H9 (cell line): ENCODE data around the gene BRMS1. TPM values are rescaled to one million over a fixed set of nuclear protein-coding genes. Genes with fewer than 3 reads are reported as not detected.

Experiments used
- DNase-seq: peaks from one replicate; pipeline ENCODE4 v3.0.0-alpha.2; 2017
- H2AFZ ChIP-seq: one replicate; pipeline ENCODE4 v1.6.1; 2013; ENCODE audit warnings: mild to moderate bottlenecking, low read length, control low read depth, moderate library complexity
- H2AK5ac ChIP-seq: 2 replicates; pipeline ENCODE4 v1.6.1; 2013; ENCODE audit warnings: low read length, control low read depth, mixed read lengths; ENCODE audit not compliant: insufficient read length
- H2BK120ac ChIP-seq: one replicate; pipeline ENCODE4 v1.6.1; 2013; ENCODE audit warnings: low read depth, mild to moderate bottlenecking, low read length, control low read depth, inconsistent platforms; ENCODE audit not compliant: poor library complexity, severe bottlenecking
- H2BK12ac ChIP-seq: 2 replicates; pipeline ENCODE4 v1.6.1; 2013; ENCODE audit warnings: low read length, control low read depth, mixed read lengths, low read depth; ENCODE audit not compliant: insufficient read length
- H2BK15ac ChIP-seq: 2 replicates; pipeline ENCODE4 v1.6.1; 2013; ENCODE audit warnings: low read depth, low read length, control low read depth
- H2BK20ac ChIP-seq: one replicate; pipeline ENCODE4 v1.6.1; 2013; ENCODE audit warnings: low read depth, mild to moderate bottlenecking, low read length, control low read depth, inconsistent platforms; ENCODE audit not compliant: poor library complexity, severe bottlenecking
- H2BK5ac ChIP-seq: 2 replicates; pipeline ENCODE4 v1.6.1; 2013; ENCODE audit warnings: low read length, control low read depth, mixed read lengths; ENCODE audit not compliant: insufficient read length
- H3K14ac ChIP-seq: 2 replicates; pipeline ENCODE4 v1.6.1; 2013; ENCODE audit warnings: low read length, control low read depth; ENCODE audit not compliant: insufficient read depth
- H3K18ac ChIP-seq: 2 replicates; pipeline ENCODE4 v1.6.1; 2013; ENCODE audit warnings: low read depth, mild to moderate bottlenecking, mixed read lengths, low read length, control low read depth; ENCODE audit not compliant: insufficient read length
- H3K23ac ChIP-seq: 2 replicates; pipeline ENCODE4 v1.6.1; 2013; ENCODE audit warnings: low read length, control low read depth, mixed read lengths, low read depth; ENCODE audit not compliant: insufficient read length
- H3K23me2 ChIP-seq: 2 replicates; pipeline ENCODE4 v1.6.1; 2013; ENCODE audit warnings: low read depth, mild to moderate bottlenecking, mixed read lengths, low read length, control low read depth; ENCODE audit not compliant: insufficient read length, poor library complexity, severe bottlenecking
- H3K27ac ChIP-seq: 2 replicates; pipeline ENCODE4 v1.5.1; 2013; ENCODE audit warnings: low read length, control low read depth, mixed read lengths, low read depth; ENCODE audit not compliant: insufficient read length
- H3K27me3 ChIP-seq: 2 replicates; pipeline ENCODE4 v1.6.1; 2013; ENCODE audit warnings: low read length, control low read depth, inconsistent platforms; ENCODE audit not compliant: insufficient read depth
- H3K4ac ChIP-seq: 2 replicates; pipeline ENCODE4 v1.6.1; 2013; ENCODE audit warnings: low read depth, mild to moderate bottlenecking, control low read depth, inconsistent platforms, low read length, moderate library complexity
- H3K4me1 ChIP-seq: 2 replicates; pipeline ENCODE4 v1.6.1; 2013; ENCODE audit warnings: low read length, control low read depth, inconsistent platforms; ENCODE audit not compliant: insufficient read depth
- H3K4me2 ChIP-seq: 2 replicates; pipeline ENCODE4 v1.6.1; 2013; ENCODE audit warnings: low read length, control low read depth, mixed read lengths; ENCODE audit not compliant: insufficient read length, insufficient read depth
- H3K56ac ChIP-seq: 2 replicates; pipeline ENCODE4 v1.6.1; 2013; ENCODE audit warnings: low read depth, mild to moderate bottlenecking, mixed read lengths, low read length, control low read depth; ENCODE audit not compliant: insufficient read length
- H3K79me1 ChIP-seq: 2 replicates; pipeline ENCODE4 v1.6.1; 2013; ENCODE audit warnings: low read depth, mild to moderate bottlenecking, moderate library complexity, low read length, control low read depth, inconsistent platforms; ENCODE audit not compliant: insufficient read depth, poor library complexity, severe bottlenecking
- H3K79me2 ChIP-seq: 2 replicates; pipeline ENCODE4 v1.6.1; 2013; ENCODE audit warnings: low read length, control low read depth, inconsistent platforms; ENCODE audit not compliant: insufficient read depth
- H3K9ac ChIP-seq: 2 replicates; pipeline ENCODE4 v1.6.1; 2013; ENCODE audit warnings: low read length, control low read depth, mixed read lengths; ENCODE audit not compliant: insufficient read length; ENCODE audit errors: extremely low read depth
- H3K9me3 ChIP-seq: one replicate; pipeline ENCODE4 v1.6.1; 2013; ENCODE audit warnings: low read depth, low read length, inconsistent platforms; ENCODE audit not compliant: control insufficient read depth
- H3T11ph ChIP-seq: one replicate; pipeline ENCODE4 v1.6.1; 2013; ENCODE audit warnings: mild to moderate bottlenecking, low read length, control low read depth, inconsistent platforms
- H4K20me1 ChIP-seq: one replicate; pipeline ENCODE4 v1.6.1; 2013; ENCODE audit not compliant: control insufficient read depth, insufficient read length, insufficient read depth
- H4K5ac ChIP-seq: 2 replicates; pipeline ENCODE4 v1.6.1; 2013; ENCODE audit warnings: low read depth, mild to moderate bottlenecking, mixed read lengths, low read length, control low read depth; ENCODE audit not compliant: insufficient read length
- H4K8ac ChIP-seq: replicated peaks from 2 replicates; pipeline ENCODE4 v1.6.1; 2013; ENCODE audit warnings: low read length, control low read depth, mixed read lengths, low read depth; ENCODE audit not compliant: insufficient read length
- H4K91ac ChIP-seq: 2 replicates; pipeline ENCODE4 v1.6.1; 2013; ENCODE audit warnings: low read depth, mild to moderate bottlenecking, moderate library complexity, mixed read lengths, low read length, control low read depth; ENCODE audit not compliant: insufficient read length
- H3K27ac Mint-ChIP-seq, 3 experiments: 2 replicates in 2 of 3; 3 replicates in 1 of 3; pipeline ENCODE4 v1.8.0; 2020 to 2021; ENCODE audit warnings: mixed read lengths in 3 of 3, mild to moderate bottlenecking in 1 of 3, moderate library complexity in 1 of 3
- H3K27me3 Mint-ChIP-seq: 2 replicates; pipeline ENCODE4 v1.8.0; 2021; ENCODE audit warnings: low read depth, mild to moderate bottlenecking, moderate library complexity, mixed read lengths
- H3K36me3 Mint-ChIP-seq, 3 experiments: 2 replicates in 2 of 3; 3 replicates in 1 of 3; pipeline ENCODE4 v1.8.0; 2020 to 2021; ENCODE audit warnings: low read depth in 3 of 3, mixed read lengths in 3 of 3; ENCODE audit not compliant: insufficient read depth in 1 of 3
- H3K4me1 Mint-ChIP-seq, 2 experiments: 2 replicates each; pipeline ENCODE4 v1.8.0; 2020; ENCODE audit warnings: mixed read lengths in 2 of 2
- H3K4me3 Mint-ChIP-seq, 2 experiments: 2 replicates in 1 of 2; 3 replicates in 1 of 2; pipeline ENCODE4 v1.8.0; 2020 to 2021; ENCODE audit warnings: mild to moderate bottlenecking in 2 of 2, mixed read lengths in 2 of 2, moderate library complexity in 1 of 2
- H3K9me3 Mint-ChIP-seq, 2 experiments: 2 replicates in 1 of 2; 3 replicates in 1 of 2; pipeline ENCODE4 v1.8.0; 2020; ENCODE audit warnings: mild to moderate bottlenecking in 2 of 2, mixed read lengths in 2 of 2, moderate library complexity in 1 of 2
- WGBS: extraction: QIAGEN DNeasy Blood & Tissue Kit; methylation state at CpG from one replicate; pipeline ENCODE4 v1.1.7; 2013; ENCODE audit warnings: missing lambda C conversion rate, low lambda C conversion rate, mixed read lengths; ENCODE audit not compliant: insufficient read length; ENCODE audit errors: extremely low coverage; 5-methylcytosine and 5-hydroxymethylcytosine counted together
- total RNA-seq: library from RNA; stranded (reverse); gene quantifications from 2 replicates; pipeline ENCODE4 v1.2.1, GENCODE V29; 2021
- TF ChIP-seq, protein P1 (sequence below): fragments of 200-600 bp; sonication (generic); conservative IDR thresholded peaks from 3 replicates; pipeline ENCODE4 v1.8.0; 2021; ENCODE audit warnings: antibody characterized with exemption, mild to moderate bottlenecking

BRMS1 gene
- total RNA-seq, 1 experiment from 2014 or later, result 50.1 TPM

DNA sequence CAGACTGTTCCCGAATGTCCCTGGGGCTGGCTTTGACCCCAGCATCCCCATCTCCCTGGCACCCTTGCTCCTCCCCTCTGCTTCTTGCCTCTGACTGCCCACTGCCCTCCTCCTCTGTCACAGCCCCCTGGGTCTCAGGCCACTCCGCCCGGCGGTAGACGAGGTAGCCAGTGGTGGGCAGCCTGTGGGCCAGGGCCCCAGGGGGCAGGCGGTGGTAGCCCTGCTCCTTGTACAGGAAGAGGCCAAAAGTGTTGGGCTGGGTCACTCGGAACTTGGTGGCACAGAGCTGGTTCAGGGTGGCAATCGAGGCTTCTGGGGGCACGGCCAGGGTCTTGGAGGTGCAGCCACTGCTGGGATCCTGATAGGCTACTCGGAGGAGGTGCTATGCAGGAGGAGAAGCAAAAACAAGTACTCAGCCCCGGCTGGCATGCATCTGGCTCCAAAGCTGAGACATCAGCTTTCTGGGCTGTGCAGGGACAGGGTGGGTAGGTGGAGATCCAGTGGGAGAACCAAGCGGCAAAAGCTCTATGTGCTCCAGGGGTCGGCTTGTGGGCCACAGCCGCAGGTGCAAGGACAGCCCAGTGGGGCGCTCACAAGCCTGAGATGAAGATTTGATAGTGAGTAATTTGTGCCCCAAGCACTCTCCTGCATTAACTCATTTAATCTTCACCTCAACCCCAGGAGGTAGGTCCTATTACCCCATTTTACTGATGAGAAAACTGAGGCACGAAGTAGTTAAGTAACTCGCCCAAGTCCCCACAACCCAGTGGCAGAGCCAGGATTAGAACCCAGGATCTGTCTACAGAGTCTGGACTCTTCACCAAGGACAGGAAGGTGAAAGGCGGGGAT, 12.3 kb downstream of the BRMS1 start:
- Histone ChIP-seq H3K9me3 (no peaks in the 10 kb centered on the region), H3K18ac (no peak overlapping the region), H3K23ac (no peak overlapping the region), H4K91ac (no peak overlapping the region), H2AK5ac (no peak overlapping the region), H3K9ac (no peak overlapping the region), H3K14ac (no peak overlapping the region), H2BK120ac (no peak overlapping the region), H2BK15ac (no peak overlapping the region), H3K4me2 (no peak overlapping the region), H3K27me3 (no peaks in the 10 kb centered on the region; the same call in 1 of the 2 replicates), H3T11ph (no peak overlapping the region), H3K4ac (no peak overlapping the region), H3K79me2 (no peaks in the 10 kb centered on the region), H3K56ac (no peak overlapping the region), H2BK20ac (no peak overlapping the region), H2BK12ac (no peak overlapping the region), H4K8ac (no peak overlapping the region), H3K27ac (no peak overlapping the region), H2AFZ (no peak overlapping the region), H3K79me1 (no peaks in the 10 kb centered on the region), H4K20me1 (no peaks in the 10 kb centered on the region), H2BK5ac (no peak overlapping the region), H3K4me1 (0 out of 2 replicates have a peak, but pooled peaks cover 3% of the 10 kb centered on the region), H3K23me2 (no peaks in the 10 kb centered on the region), H4K5ac (no peak overlapping the region)
- TF ChIP-seq, protein P1, sequence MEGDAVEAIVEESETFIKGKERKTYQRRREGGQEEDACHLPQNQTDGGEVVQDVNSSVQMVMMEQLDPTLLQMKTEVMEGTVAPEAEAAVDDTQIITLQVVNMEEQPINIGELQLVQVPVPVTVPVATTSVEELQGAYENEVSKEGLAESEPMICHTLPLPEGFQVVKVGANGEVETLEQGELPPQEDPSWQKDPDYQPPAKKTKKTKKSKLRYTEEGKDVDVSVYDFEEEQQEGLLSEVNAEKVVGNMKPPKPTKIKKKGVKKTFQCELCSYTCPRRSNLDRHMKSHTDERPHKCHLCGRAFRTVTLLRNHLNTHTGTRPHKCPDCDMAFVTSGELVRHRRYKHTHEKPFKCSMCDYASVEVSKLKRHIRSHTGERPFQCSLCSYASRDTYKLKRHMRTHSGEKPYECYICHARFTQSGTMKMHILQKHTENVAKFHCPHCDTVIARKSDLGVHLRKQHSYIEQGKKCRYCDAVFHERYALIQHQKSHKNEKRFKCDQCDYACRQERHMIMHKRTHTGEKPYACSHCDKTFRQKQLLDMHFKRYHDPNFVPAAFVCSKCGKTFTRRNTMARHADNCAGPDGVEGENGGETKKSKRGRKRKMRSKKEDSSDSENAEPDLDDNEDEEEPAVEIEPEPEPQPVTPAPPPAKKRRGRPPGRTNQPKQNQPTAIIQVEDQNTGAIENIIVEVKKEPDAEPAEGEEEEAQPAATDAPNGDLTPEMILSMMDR, result no peak
- no peak for DNase-seq
- WGBS, result no CpG with 5 or more reads among the region's 18 CpGs
- Mint-ChIP-seq H3K4me3 (no peak overlapping the region; a peak in 1 of 5 replicates), H3K36me3 (peaks cover 2 to 11% (median 4%) of the 10 kb centered on the region in 3 experiments; a peak in 6 of 7 replicates), H3K27ac (no peak overlapping the region; a peak in 1 of 7 replicates), H3K9me3 (no peaks in the 10 kb centered on the region), H3K4me1 (peaks cover 24 to 25% of the 10 kb centered on the region in 2 experiments), H3K27me3 (peaks cover 10% of the 10 kb centered on the region)
